Liver (tissue), 3 donors: Measurements from ENCODE around the gene JADE3.

Experiments used
- HNF4A ChIP-seq, 2 donors: conservative IDR thresholded peaks; 2 replicates each; pipeline ENCODE4 v1.6.1; 2016; ENCODE audit warnings: antibody characterized with exemption in 2 of 2, mild to moderate bottlenecking in 2 of 2
- JUND ChIP-seq, 2 donors: IDR thresholded peaks; 2 replicates each; pipeline ENCODE4 v1.6.1; 2016; ENCODE audit warnings: antibody characterized with exemption in 2 of 2
- RAD21 ChIP-seq, 2 donors: IDR thresholded peaks; 2 replicates each; pipeline ENCODE4 v1.6.1; 2016; ENCODE audit warnings: antibody characterized with exemption in 2 of 2, mild to moderate bottlenecking in 2 of 2
- TF ChIP-seq, protein P1 (sequence below): IDR thresholded peaks from 2 replicates; pipeline ENCODE4 v1.6.1; 2016; ENCODE audit warnings: antibody characterized with exemption
- TF ChIP-seq, protein P2 (sequence below): fragments of 150-350 bp; IDR thresholded peaks from 2 replicates; pipeline ENCODE4 v1.5.1; 2017; ENCODE audit warnings: improper control_type of control experiment, low read depth, low read length; ENCODE audit not compliant: missing input control
- TF ChIP-seq, protein P3 (sequence below): IDR thresholded peaks from 2 replicates; pipeline ENCODE4 v1.6.1; 2016; ENCODE audit warnings: antibody characterized with exemption, mild to moderate bottlenecking
- donor health status: healthy.
- donor health status: healthy.

DNA sequence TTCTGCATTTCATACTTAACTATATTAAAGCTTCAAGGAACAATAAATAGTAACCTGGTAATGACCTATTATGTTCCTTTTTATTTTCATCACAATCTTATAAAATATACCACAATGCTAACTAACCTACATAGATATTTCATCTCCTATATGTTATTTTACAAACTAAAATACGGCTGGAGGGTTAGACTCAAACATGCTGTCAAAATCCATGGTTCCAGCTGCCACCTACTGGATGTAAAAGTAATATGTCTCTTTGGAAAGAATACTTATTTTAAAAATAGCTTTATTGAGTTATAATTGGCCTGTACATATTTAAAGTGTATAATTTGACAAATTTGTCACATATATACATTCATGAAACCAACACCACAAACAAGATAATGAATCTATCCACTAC lies 181.0 kb downstream of the JADE3 start:
- TF ChIP-seq RAD21 (IDR thresholded peaks at IDR 0.05) (peak; percentile 71 to 82), HNF4A (conservative IDR thresholded peaks at IDR 0.05) (no peak), JUND (IDR thresholded peaks at IDR 0.05) (no peak)
- TF ChIP-seq, protein P1, sequence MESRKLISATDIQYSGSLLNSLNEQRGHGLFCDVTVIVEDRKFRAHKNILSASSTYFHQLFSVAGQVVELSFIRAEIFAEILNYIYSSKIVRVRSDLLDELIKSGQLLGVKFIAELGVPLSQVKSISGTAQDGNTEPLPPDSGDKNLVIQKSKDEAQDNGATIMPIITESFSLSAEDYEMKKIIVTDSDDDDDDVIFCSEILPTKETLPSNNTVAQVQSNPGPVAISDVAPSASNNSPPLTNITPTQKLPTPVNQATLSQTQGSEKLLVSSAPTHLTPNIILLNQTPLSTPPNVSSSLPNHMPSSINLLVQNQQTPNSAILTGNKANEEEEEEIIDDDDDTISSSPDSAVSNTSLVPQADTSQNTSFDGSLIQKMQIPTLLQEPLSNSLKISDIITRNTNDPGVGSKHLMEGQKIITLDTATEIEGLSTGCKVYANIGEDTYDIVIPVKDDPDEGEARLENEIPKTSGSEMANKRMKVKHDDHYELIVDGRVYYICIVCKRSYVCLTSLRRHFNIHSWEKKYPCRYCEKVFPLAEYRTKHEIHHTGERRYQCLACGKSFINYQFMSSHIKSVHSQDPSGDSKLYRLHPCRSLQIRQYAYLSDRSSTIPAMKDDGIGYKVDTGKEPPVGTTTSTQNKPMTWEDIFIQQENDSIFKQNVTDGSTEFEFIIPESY = no peak
- TF ChIP-seq, protein P2, sequence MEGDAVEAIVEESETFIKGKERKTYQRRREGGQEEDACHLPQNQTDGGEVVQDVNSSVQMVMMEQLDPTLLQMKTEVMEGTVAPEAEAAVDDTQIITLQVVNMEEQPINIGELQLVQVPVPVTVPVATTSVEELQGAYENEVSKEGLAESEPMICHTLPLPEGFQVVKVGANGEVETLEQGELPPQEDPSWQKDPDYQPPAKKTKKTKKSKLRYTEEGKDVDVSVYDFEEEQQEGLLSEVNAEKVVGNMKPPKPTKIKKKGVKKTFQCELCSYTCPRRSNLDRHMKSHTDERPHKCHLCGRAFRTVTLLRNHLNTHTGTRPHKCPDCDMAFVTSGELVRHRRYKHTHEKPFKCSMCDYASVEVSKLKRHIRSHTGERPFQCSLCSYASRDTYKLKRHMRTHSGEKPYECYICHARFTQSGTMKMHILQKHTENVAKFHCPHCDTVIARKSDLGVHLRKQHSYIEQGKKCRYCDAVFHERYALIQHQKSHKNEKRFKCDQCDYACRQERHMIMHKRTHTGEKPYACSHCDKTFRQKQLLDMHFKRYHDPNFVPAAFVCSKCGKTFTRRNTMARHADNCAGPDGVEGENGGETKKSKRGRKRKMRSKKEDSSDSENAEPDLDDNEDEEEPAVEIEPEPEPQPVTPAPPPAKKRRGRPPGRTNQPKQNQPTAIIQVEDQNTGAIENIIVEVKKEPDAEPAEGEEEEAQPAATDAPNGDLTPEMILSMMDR = peak; percentile 35
- TF ChIP-seq, protein P3, sequence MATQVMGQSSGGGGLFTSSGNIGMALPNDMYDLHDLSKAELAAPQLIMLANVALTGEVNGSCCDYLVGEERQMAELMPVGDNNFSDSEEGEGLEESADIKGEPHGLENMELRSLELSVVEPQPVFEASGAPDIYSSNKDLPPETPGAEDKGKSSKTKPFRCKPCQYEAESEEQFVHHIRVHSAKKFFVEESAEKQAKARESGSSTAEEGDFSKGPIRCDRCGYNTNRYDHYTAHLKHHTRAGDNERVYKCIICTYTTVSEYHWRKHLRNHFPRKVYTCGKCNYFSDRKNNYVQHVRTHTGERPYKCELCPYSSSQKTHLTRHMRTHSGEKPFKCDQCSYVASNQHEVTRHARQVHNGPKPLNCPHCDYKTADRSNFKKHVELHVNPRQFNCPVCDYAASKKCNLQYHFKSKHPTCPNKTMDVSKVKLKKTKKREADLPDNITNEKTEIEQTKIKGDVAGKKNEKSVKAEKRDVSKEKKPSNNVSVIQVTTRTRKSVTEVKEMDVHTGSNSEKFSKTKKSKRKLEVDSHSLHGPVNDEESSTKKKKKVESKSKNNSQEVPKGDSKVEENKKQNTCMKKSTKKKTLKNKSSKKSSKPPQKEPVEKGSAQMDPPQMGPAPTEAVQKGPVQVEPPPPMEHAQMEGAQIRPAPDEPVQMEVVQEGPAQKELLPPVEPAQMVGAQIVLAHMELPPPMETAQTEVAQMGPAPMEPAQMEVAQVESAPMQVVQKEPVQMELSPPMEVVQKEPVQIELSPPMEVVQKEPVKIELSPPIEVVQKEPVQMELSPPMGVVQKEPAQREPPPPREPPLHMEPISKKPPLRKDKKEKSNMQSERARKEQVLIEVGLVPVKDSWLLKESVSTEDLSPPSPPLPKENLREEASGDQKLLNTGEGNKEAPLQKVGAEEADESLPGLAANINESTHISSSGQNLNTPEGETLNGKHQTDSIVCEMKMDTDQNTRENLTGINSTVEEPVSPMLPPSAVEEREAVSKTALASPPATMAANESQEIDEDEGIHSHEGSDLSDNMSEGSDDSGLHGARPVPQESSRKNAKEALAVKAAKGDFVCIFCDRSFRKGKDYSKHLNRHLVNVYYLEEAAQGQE = no peak
